GM11168 (cell line): ENCODE measurements around the gene DDX20.

ENCODE experiments used
- in situ Hi-C: fragments of 300-500 bp; cut with MboI; formaldehyde crosslinking; loops from one replicate; pipeline ENCODE4 v1.12.0; 2022; ENCODE audit warnings: low sequenced_read_pairs; ENCODE audit not compliant: unreplicated experiment

DDX20 gene

GRCh38 chr1:111731956-111732355 lies 23.7 kb upstream of the DDX20 start:
- in situ Hi-C loops = no loop called here

- in situ Hi-C loops = no loop called here
Observed at GRCh38 chr1:111732718-111733117, 23.0 kb upstream of the DDX20 start.

- in situ Hi-C loops = no loop called here
Observed at GRCh38 chr1:111733183-111733991, 22.3 kb upstream of the DDX20 start.

GRCh38 chr1:111733992-111734341 lies 21.7 kb upstream of the DDX20 start:
- in situ Hi-C loops = no loop called here

GRCh38 chr1:111734426-111734825 lies 21.3 kb upstream of the DDX20 start:
- in situ Hi-C loops = no loop called here

GRCh38 chr1:111734856-111735255 lies 20.8 kb upstream of the DDX20 start:
- in situ Hi-C loops = no loop called here

GRCh38 chr1:111735321-111735720 lies 20.4 kb upstream of the DDX20 start:
- in situ Hi-C loops = no loop called here

- in situ Hi-C loops = no loop called here
Observed at GRCh38 chr1:111735858-111736544, 19.7 kb upstream of the DDX20 start.

- in situ Hi-C loops = no loop called here
Observed at GRCh38 chr1:111736548-111737215, 19.0 kb upstream of the DDX20 start.

GRCh38 chr1:111737216-111738132 lies 18.2 kb upstream of the DDX20 start:
- in situ Hi-C loops = no loop called here

- in situ Hi-C loops = no loop called here
Observed at GRCh38 chr1:111738133-111738435, 17.6 kb upstream of the DDX20 start.

GRCh38 chr1:111738436-111739193 lies 17.1 kb upstream of the DDX20 start:
- in situ Hi-C loops = no loop called here

- in situ Hi-C loops = no loop called here
Observed at GRCh38 chr1:111739194-111739924, 16.3 kb upstream of the DDX20 start, which contains the start of gene INKA2. Gene INKA2 (minus strand): TSS chr1:111739395. CDS start chr1:111739242, 153 bp downstream.

- in situ Hi-C loops = loop anchor here (10.0 kb wide), 1 partner anchor 235 kb away; the partner anchor contains the start of genes ADORA3 and TMIGD3
Observed at GRCh38 chr1:111739925-111740765, 15.6 kb upstream of the DDX20 start.

GRCh38 chr1:111742292-111742691 lies 13.4 kb upstream of the DDX20 start:
- in situ Hi-C loops = loop anchor here (10.0 kb wide), 1 partner anchor 237 kb away; the partner anchor contains the start of genes ADORA3 and TMIGD3

GRCh38 chr1:111742938-111743549 lies 12.7 kb upstream of the DDX20 start:
- in situ Hi-C loops = loop anchor here (10.0 kb wide), 1 partner anchor 238 kb away; the partner anchor contains the start of genes ADORA3 and TMIGD3

GRCh38 chr1:111743679-111744101 lies 12.0 kb upstream of the DDX20 start:
- in situ Hi-C loops = loop anchor here (10.0 kb wide), 1 partner anchor 239 kb away; the partner anchor contains the start of genes ADORA3 and TMIGD3
